Endodermal cell (in vitro differentiated cells): Measurements from ENCODE around the gene ZNF536. TPM values are rescaled to one million over a fixed set of nuclear protein-coding genes. Genes with fewer than 3 reads are reported as not detected.

Experiments
- DNase-seq: peaks from one replicate; pipeline ENCODE4 v3.0.0-alpha.2; 2017
- H3K27ac ChIP-seq: 2 replicates; pipeline ENCODE4 v1.5.1; 2013; ENCODE audit warnings: mild to moderate bottlenecking, low read depth, low read length, moderate library complexity
- H3K27me3 ChIP-seq: 2 replicates; pipeline ENCODE4 v1.6.1; 2013; ENCODE audit warnings: mild to moderate bottlenecking, low read length, moderate library complexity; ENCODE audit not compliant: insufficient read depth, control insufficient read depth, poor library complexity, severe bottlenecking
- H3K36me3 ChIP-seq: 2 replicates; pipeline ENCODE4 v1.7.0; 2013; ENCODE audit warnings: mild to moderate bottlenecking, low read length, moderate library complexity; ENCODE audit not compliant: control insufficient read depth, insufficient read depth
- H3K4me1 ChIP-seq: one replicate; pipeline ENCODE4 v1.7.0; 2013; ENCODE audit warnings: low read length; ENCODE audit not compliant: control insufficient read depth, insufficient read depth
- H3K4me3 ChIP-seq: 2 replicates; pipeline ENCODE4 v1.5.1; 2013; ENCODE audit warnings: mild to moderate bottlenecking, low read length, moderate library complexity
- H3K9ac ChIP-seq: 2 replicates; pipeline ENCODE4 v1.6.1; 2013; ENCODE audit warnings: mild to moderate bottlenecking, low read length, moderate library complexity; ENCODE audit not compliant: poor library complexity, severe bottlenecking; ENCODE audit errors: extremely low read depth
- H3K9me3 ChIP-seq: 2 replicates; pipeline ENCODE4 v1.6.1; 2013; ENCODE audit warnings: mild to moderate bottlenecking, low read length, moderate library complexity; ENCODE audit not compliant: control insufficient read depth
- H3K27ac Mint-ChIP-seq: 2 replicates; pipeline ENCODE4 v1.8.0; 2020; ENCODE audit warnings: mixed read lengths
- H3K27me3 Mint-ChIP-seq: 2 replicates; pipeline ENCODE4 v1.8.0; 2021; ENCODE audit warnings: mild to moderate bottlenecking, mixed read lengths; ENCODE audit not compliant: insufficient read depth
- H3K36me3 Mint-ChIP-seq: 2 replicates; pipeline ENCODE4 v1.8.0; 2020; ENCODE audit warnings: low read depth, mixed read lengths
- H3K4me1 Mint-ChIP-seq: 2 replicates; pipeline ENCODE4 v1.8.0; 2020; ENCODE audit warnings: mixed read lengths
- H3K4me3 Mint-ChIP-seq: 2 replicates; pipeline ENCODE4 v1.8.0; 2020; ENCODE audit warnings: mild to moderate bottlenecking, moderate library complexity, mixed read lengths
- H3K9me3 Mint-ChIP-seq: 2 replicates; pipeline ENCODE4 v1.8.0; 2020; ENCODE audit warnings: mild to moderate bottlenecking, mixed read lengths
- WGBS, 2 experiments: methylation state at CpG; one replicate each; pipeline versions ENCODE4 v1.1.5 to v1.1.7; 2013; ENCODE audit warnings: missing lambda C conversion rate in 2 of 2, mixed read lengths in 1 of 2; ENCODE audit not compliant: insufficient coverage in 1 of 2, insufficient read length in 1 of 2; 5-methylcytosine and 5-hydroxymethylcytosine counted together
- total RNA-seq, 2 donors: library from RNA; stranded (reverse); fragmentation: NEBNext Ultra II Directional in 1 of 2; extraction: Animal tissue kit (Norgen Biotek cat#: 25700) in 1 of 2; gene quantifications; 2 replicates in 1 of 2; 3 replicates in 1 of 2; pipeline ENCODE4 v1.2.1, GENCODE V29; 2021
- TF ChIP-seq, protein P1 (sequence below): fragments of 200-600 bp; sonication (generic); conservative IDR thresholded peaks from 2 replicates; pipeline ENCODE4 v1.5.0; 2021; ENCODE audit warnings: antibody characterized with exemption, mild to moderate bottlenecking

Gene ZNF536
- total RNA-seq, 2 donors from 2014 or later, result not detected

DNA sequence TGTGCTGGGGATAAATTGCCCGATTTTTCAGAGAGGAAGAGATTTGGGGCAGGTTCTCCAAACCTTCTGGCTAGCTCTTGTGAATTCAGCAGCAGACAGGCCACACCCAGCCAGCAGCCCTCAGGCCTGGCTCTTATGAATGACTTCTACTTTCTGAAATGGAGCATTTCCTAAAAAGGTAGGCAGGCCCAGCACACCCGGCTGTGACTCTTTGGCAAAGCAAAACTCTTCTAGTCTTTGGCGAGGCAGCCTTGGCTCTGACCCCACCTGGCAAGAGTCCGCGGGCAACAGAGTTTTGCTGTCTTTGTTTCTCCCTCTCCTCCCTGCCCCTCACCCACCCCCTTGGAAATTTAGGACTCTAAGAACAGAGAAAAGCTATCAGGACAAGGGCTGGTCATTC lies 221.2 kb downstream of the ZNF536 start:
- Mint-ChIP-seq H3K4me1 (peaks cover 10% of the 10 kb centered on the region), H3K27me3 (peaks cover 56% of the 10 kb centered on the region), H3K9me3 (peaks cover 5% of the 10 kb centered on the region), H3K27ac (no peak overlapping the region), H3K4me3 (no peak overlapping the region), H3K36me3 (no peaks in the 10 kb centered on the region)
- no peak overlapping the region for H3K4me3 ChIP-seq
- H3K36me3 ChIP-seq, result no peaks in the 10 kb centered on the region
- WGBS, 2 experiments, result 87 to 92% methylated on average over 3 to 5 of the region's 5 CpGs
- no peaks in the 10 kb centered on the region for H3K4me1 ChIP-seq
- DNase-seq, result no peak
- TF ChIP-seq, protein P1, sequence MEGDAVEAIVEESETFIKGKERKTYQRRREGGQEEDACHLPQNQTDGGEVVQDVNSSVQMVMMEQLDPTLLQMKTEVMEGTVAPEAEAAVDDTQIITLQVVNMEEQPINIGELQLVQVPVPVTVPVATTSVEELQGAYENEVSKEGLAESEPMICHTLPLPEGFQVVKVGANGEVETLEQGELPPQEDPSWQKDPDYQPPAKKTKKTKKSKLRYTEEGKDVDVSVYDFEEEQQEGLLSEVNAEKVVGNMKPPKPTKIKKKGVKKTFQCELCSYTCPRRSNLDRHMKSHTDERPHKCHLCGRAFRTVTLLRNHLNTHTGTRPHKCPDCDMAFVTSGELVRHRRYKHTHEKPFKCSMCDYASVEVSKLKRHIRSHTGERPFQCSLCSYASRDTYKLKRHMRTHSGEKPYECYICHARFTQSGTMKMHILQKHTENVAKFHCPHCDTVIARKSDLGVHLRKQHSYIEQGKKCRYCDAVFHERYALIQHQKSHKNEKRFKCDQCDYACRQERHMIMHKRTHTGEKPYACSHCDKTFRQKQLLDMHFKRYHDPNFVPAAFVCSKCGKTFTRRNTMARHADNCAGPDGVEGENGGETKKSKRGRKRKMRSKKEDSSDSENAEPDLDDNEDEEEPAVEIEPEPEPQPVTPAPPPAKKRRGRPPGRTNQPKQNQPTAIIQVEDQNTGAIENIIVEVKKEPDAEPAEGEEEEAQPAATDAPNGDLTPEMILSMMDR, result no peak
- H3K9me3 ChIP-seq, result no peaks in the 10 kb centered on the region
- H3K27ac ChIP-seq, result no peak overlapping the region
- peaks cover 52% of the 10 kb centered on the region for H3K27me3 ChIP-seq
- no peak overlapping the region for H3K9ac ChIP-seq

DNA sequence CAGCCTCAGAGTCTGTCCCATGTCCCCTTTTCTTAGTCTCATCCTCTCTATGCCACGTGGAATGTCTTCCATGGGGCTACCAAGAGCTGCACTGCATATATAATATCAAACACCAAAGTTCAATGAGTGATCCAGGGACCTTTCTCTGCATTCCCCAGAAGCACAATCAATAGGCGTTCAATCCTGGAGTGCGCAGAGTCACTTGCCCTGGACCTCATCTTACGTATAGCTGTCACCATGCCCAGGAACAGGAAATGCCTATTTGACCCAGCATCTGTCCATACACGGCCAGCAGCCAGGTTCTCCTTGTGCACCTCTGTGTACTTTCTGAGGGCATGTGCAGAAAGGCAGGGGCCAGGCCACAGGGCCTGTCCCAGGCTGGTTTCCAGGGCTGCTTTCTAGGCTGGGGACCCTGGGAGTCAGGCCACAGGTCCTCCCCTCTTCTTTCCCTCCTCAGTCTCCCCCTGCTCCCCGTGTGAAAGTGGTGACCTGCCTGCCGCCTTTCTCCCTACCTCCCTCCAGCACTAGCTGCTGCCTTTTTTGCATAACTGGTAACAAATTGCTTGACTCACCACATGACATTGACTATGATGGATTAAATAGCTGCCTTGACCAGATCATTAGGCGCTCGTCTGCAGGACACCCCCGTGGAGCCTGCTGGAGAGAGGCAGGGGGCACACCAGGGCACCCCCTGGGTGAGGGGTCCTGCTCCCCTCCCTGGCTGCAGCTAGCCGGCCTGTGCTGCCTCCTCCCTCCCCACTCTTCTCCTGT lies 222.0 kb downstream of the ZNF536 start:
- Histone ChIP-seq H3K9ac (no peak overlapping the region), H3K9me3 (no peaks in the 10 kb centered on the region), H3K27ac (no peak overlapping the region), H3K4me1 (no peaks in the 10 kb centered on the region), H3K27me3 (peaks cover 48% of the 10 kb centered on the region), H3K4me3 (no peak overlapping the region), H3K36me3 (no peaks in the 10 kb centered on the region)
- peaks cover 10% of the 10 kb centered on the region for H3K4me1 Mint-ChIP-seq
- no peak overlapping the region for H3K27ac Mint-ChIP-seq
- H3K36me3 Mint-ChIP-seq, result no peaks in the 10 kb centered on the region
- peaks cover 5% of the 10 kb centered on the region for H3K9me3 Mint-ChIP-seq
- TF ChIP-seq, protein P1, result no peak
- 73 to 76% methylated on average over 11 of the region's 11 CpGs for WGBS, 2 experiments
- H3K4me3 Mint-ChIP-seq, result no peak overlapping the region
- H3K27me3 Mint-ChIP-seq, result peaks cover 51% of the 10 kb centered on the region
- no peak for DNase-seq

- H3K9me3 Mint-ChIP-seq, result no peaks in the 10 kb centered on the region
- H3K36me3 Mint-ChIP-seq, result no peaks in the 10 kb centered on the region
- WGBS, 2 experiments, result 79 to 90% methylated on average over 2 to 6 of the region's 6 CpGs
- TF ChIP-seq, protein P1, result no peak
- H3K4me3 ChIP-seq, result no peak overlapping the region
- no peak overlapping the region for H3K4me3 Mint-ChIP-seq
- H3K9me3 ChIP-seq, result no peaks in the 10 kb centered on the region
- no peaks in the 10 kb centered on the region for H3K36me3 ChIP-seq
- no peak overlapping the region for H3K27ac Mint-ChIP-seq
- no peak overlapping the region for H3K9ac ChIP-seq
- H3K27me3 ChIP-seq, result peaks cover 36% of the 10 kb centered on the region
- peaks cover 33% of the 10 kb centered on the region for H3K27me3 Mint-ChIP-seq
- H3K4me1 ChIP-seq, result no peaks in the 10 kb centered on the region
- peaks cover 10% of the 10 kb centered on the region for H3K4me1 Mint-ChIP-seq
- H3K27ac ChIP-seq, result no peak overlapping the region
- no peak for DNase-seq
Measured at GRCh38 chr19:30596268-30596667, 224.1 kb downstream of the ZNF536 start.
